Inflammatory macrophage treated with lipopolysaccharide for 4 hours (primary cell): Measurements from ENCODE around the gene PITX3.
A peak's percentile ranks its signal among the peaks of the same experiment; 100 is the strongest.
"Not testable (repeated sequence)": the region's sequence is repeated elsewhere in the genome, so short reads cannot be mapped to it uniquely, and the experiment has no call there.

Experiments used
- DNase-seq: peaks from one replicate; pipeline ENCODE4 v3.0.0-alpha.2; 2020

Gene PITX3

GRCh38 chr10:102254426-102254825 lies 13.1 kb upstream of the PITX3 start:
- no peak for DNase-seq

GRCh38 chr10:102252508-102252907 lies 11.2 kb upstream of the PITX3 start:
- not testable (repeated sequence) for DNase-seq

- peak; percentile 43 for DNase-seq
These were observed 6.4 kb upstream of the PITX3 start for GRCh38 chr10:102247734-102248133.

DNA sequence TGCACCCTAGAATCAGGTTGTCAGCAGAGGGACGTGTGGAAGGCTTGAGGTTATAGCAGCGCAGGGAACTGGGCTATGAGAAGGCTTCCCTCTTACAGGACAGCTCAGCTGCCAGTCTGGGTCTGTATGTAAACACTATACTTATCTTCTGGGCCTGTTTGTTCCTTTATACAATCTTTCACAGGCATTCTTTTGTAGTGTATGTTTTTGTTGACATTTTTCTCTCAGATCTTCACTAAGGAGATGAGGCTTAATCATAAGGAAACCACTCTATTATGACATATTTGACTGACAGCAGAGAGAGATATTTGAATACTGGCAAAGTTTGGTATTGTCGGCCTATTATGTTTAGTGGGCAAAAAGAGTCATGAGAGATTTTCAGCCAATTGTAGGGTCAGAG lies 4.9 kb upstream of the PITX3 start:
- peak; percentile 33 for DNase-seq

DNA sequence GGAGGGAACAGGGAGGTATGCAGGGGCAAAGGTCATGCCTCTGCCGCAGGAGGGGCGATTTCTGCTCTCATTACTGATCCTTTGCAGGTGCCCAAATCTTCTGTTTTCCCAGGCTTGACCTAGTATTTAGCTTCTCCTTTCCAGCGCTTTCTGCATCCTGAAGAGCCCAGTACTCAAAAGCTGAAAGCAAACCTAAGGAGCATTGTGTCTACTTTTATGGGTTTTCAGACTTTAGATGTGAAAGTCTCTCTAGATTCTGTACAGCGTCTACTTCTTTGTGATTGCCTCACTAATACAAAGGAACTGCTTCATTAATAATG lies 4.6 kb upstream of the PITX3 start:
- no peak for DNase-seq

GRCh38 chr10:102245082-102245931 lies 4.0 kb upstream of the PITX3 start, which contains the start of gene GBF1:
TSS of gene GBF1 (plus strand) at chr10:102245532. CDS start at chr10:102258939, 13,407 bp downstream.
- DNase-seq = peak; percentile 100

DNA sequence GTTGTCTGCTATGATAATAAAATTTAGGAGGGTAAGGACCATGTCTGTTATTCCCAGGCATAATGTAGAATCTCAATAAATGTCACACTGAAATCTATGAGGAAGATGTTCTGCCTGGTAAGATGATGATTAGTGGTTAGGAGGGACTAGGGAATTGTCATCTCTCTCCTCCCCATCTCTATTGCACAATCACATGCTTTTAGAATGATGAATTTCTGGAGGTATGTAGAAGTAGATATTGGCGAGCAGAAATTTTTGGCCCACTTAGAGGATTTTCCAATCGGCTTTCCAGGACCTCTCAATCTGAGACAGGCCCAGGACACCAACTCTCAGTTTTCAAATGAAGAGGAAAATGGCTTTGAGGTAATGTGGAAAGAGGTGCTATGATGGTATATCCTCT lies 2.0 kb upstream of the PITX3 start:
- DNase-seq = no peak

DNA sequence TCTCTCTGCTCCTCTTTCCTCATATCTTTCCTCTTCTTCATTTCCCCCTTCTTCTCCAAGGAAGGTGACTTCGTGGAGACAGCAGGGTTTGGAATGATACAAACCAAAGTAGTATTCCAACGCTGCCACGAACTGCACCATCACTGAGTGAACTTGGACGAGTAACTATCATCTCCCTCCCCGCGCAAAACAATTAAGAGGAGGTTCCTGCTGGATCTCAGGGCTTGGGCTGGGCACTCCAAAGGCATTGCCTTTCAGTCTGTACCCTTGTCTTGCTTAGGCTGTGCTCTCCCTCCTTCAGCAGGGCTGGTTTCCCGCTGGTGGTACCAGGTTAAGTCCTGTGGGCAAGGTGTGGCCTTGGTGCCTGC lies 790 bp upstream of the PITX3 start:
- no peak for DNase-seq

DNA sequence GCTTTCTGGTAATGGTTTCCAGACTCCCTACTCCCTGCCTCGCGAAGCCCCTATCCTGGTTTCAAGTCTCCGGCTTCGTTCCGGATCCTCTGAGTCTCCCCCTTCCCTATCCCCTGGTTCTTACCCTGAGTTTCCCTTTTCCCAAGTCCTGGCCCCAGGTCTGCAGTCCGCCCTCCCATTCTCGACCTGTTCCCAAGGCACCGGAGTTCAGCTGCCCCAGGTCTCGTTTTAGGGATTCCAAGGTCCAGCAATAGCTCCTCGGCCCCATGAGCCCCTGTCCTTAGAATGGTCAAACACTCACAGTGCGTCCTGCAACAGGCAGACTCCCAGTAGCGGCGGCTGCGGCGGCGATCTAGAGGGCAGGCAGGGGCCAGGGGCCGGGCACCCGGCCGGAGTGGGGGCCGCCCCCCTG lies 274 bp downstream of the PITX3 start:
- no peak for DNase-seq

- DNase-seq = no peak
These were observed 763 bp downstream of the PITX3 start for GRCh38 chr10:102240467-102241031.

DNA sequence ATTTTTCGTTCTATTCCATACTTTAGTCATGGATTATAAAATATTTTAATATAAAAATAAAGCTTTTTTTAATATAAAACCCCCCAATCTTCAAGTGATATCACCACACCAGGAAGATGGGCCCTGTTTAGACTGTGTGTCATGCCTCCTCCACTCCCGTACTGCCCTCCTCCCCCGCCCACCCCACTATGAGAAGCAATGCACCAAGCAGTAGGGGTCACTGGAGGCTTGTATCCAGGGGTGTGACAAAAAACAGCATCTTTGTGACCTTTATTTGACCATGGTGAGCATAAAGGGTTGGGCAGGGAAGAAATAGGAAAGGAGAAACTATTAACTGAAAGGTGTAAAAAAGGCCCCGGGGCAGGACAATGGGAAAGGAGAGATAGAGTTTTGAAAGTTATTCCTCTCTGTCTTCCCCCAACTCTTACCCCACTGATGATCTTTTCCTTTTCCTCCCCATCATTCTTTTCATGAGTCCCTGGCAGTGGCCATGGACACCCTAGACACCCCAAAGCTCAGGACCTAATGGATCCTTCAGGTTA lies 3.5 kb downstream of the PITX3 start:
- DNase-seq = no peak

DNA sequence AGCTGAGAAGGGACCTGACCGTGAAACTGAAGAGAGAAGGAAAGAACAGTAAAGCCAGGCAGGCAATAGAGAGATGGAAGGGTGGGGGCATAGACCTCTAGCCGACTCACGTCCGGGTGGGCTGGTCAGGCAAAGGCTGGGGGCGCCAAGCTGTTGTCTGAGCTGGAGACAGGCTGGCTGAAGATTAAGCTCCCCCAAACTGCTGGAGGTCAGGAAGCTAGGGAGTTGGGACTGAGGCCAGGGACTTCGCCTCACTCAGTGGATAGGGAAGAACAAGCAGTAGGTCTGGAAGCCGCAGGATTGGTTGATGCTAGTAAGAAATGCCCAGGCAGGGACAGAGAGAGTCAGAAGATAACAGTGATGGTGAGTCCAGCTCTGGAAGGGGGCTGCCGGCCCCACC lies 5.3 kb downstream of the PITX3 start:
- no peak for DNase-seq

GRCh38 chr10:102235598-102235920 lies 5.8 kb downstream of the PITX3 start:
- no peak for DNase-seq

- DNase-seq = no peak
These were observed 6.3 kb downstream of the PITX3 start for GRCh38 chr10:102234888-102235597.

- DNase-seq = no peak
These were observed 7.3 kb downstream of the PITX3 start for GRCh38 chr10:102233997-102234396.

DNA sequence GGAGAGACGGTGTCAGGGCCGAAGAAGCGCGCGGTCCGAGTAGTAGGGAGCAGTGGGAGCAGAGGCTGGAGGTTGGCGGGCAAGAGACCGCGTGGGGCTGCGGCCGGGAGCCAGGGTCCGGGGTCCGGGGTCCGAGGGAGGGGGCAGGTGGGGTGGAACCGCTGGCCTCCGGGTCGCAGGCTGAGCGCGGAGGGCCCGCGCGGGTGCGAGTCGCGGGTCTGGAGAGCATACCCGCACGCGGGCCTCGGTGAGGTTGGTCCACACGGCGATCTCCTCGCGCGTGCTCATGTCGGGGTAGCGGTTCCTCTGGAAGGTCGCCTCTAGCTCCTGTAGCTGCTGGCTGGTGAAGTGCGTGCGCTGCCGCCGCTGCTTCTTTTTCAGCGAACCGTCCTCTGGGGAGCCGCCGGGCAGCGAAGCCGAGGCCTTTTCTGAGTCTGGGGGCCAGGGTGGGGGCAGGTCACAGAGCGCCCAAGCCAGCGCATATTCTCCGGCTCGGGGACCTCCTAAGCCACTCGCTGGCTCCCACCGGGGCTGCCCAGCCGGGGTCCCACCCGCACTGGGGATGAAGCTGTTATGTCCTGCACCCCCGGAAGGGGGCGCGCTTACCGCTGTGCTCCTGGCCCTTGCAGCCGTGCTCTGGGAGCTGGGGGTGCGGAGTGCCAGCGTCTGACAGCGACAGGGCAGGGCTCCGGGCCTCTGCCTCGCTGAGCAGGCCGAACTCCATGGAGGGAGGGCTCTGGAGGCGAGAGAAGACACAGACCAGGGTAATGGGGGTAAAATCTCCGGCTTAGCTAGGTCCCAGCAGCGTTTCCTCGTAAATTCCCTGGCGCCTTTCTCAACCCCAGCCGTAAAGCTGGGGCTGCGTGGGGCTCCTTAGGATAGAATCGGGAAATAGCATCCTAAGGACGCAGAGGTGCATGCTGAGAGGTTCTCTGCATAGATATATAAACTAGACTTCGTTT lies 9.7 kb downstream of the PITX3 start:
- DNase-seq = peak; percentile 52

- DNase-seq = no peak
These were observed 10.4 kb downstream of the PITX3 start for GRCh38 chr10:102230861-102231356.

DNA sequence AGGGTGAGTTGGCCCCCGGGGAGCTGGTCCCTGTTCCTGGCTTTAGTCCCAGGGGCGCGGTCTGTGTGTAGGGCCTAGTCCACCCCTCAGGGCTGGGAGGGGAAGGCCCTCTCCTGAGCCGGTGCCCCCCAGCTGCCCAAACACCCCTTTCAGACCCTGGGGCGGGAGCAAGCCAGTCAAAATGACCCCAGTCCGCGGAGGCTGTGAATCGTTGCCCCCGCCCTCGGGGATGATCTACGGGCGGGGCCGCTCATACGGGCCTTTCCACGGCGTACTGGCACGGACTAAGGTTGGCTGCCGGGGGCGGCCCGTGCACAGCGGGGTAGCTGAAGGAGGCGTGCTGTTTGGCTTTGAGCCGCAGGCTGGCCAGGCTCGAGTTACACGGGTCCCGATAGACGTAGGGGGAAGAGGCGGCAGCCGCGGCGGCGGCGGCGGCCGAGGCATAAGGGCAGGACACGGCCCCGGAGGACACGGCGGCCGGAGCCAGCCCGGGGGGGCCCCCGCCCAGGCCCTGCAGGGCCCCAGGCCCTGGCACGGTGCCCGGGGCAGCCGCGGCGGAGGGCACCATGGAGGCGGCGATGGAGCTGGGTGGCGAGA lies 10.9 kb downstream of the PITX3 start:
- peak; percentile 24 for DNase-seq

DNA sequence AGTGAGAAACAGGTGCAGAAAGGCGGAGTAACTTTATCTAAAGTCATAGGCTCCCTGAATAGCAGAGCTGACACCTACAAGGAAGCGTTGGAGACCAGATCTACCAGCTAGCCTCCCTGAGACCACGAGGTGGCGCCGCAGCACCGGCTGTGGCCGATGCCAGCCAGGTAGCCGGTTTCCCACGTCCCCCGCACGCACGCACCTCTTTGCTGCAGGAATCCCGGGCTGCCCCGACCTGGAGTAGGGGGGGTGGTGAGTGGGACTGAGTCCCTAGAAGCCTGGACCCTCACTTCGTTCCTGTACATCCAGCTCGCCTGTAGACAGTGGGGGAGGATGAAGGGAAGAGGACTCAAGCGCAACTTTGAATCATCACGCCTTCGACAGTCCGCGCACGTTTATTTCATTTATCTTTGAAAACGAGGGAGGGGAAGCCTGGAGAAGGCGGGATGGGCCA lies 11.5 kb downstream of the PITX3 start:
- peak; percentile 73 for DNase-seq

DNA sequence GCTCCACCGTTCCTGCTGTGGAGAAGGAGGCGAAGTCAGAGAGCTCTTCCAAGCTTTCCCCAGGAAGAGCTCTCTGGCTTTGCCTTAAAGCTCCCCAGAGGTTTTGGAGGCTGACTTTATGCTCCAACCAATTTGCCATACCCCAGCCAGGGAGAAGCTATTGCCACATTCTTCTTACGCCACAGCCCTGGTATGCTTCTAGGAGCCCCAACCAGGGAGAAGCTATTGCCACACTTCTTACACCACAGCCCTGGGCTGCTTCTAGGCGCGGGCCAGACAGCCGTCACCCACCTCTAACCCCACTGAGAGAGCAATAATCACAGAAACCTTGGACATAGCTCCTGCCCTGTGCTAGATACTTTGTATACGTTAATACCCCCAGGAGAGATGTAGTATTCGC lies 14.3 kb downstream of the PITX3 start:
- DNase-seq = peak; percentile 90

- no peak for DNase-seq
These were observed 14.8 kb downstream of the PITX3 start for GRCh38 chr10:102226542-102226870.
